Right lobe of liver (tissue), 6 donors: ENCODE results near the gene PCNT. TPM values are rescaled to one million over a fixed set of nuclear protein-coding genes. Genes with fewer than 3 reads are reported as not detected.

Source experiments
- ATAC-seq, 4 donors: fragments of 200-7000 bp; cut with Tn5 transposase; one replicate each; pipeline ENCODE4 v1.9.1; 2020; ENCODE audit warnings: mild to moderate bottlenecking in 4 of 4, moderate library complexity in 4 of 4
- DNase-seq, 3 donors: peaks; one replicate each; pipeline ENCODE4 v3.0.0-alpha.2; 2020
- H3K27ac ChIP-seq, 3 donors: fragments of 200-600 bp; one replicate each; pipeline ENCODE4 v1.8.0; 2022
- H3K27me3 ChIP-seq, 2 donors: fragments of 200-600 bp; one replicate each; pipeline ENCODE4 v1.8.0; 2022
- H3K36me3 ChIP-seq, 4 donors: fragments of 200-600 bp; sonication (generic) in 1 of 4; one replicate each; pipeline versions ENCODE4 v1.5.1 to v1.8.0; 2017 to 2022; ENCODE audit warnings: control low read depth in 1 of 4
- H3K4me1 ChIP-seq, 4 donors: fragments of 200-600 bp; sonication (generic) in 1 of 4; one replicate each; pipeline versions ENCODE4 v1.5.1 to v1.8.0; 2017 to 2022; ENCODE audit warnings: control low read depth in 1 of 4
- H3K4me3 ChIP-seq, 3 donors: fragments of 200-600 bp; one replicate each; pipeline ENCODE4 v1.8.0; 2022
- H3K9me3 ChIP-seq, 4 donors: fragments of 200-600 bp; sonication (generic) in 1 of 4; one replicate each; pipeline versions ENCODE4 v1.5.1 to v1.8.0; 2017 to 2022; ENCODE audit warnings: control low read depth in 1 of 4
- CTCF ChIP-seq, 4 donors: fragments of 200-600 bp in 3 of 4; fragments of 450-650 bp in 1 of 4; IDR thresholded peaks; one replicate each; pipeline versions ENCODE4 v1.5.1 to v1.8.0; 2016 to 2022; ENCODE audit warnings: antibody characterized with exemption in 4 of 4, mild to moderate bottlenecking in 2 of 4
- POLR2A ChIP-seq: fragments of 450-650 bp; IDR thresholded peaks from one replicate; pipeline ENCODE4 v1.6.1; 2017; ENCODE audit warnings: antibody characterized with exemption, mild to moderate bottlenecking
- WGBS: methylation state at CpG from one replicate; pipeline ENCODE4 v1.1.6; 2018; ENCODE audit warnings: low coverage, low lambda C conversion rate; ENCODE audit not compliant: insufficient coverage; ENCODE audit errors: missing lambda C conversion rate; 5-methylcytosine and 5-hydroxymethylcytosine counted together
- intact Hi-C, 2 donors: fragments of 100-400 bp; cut with DNase I; formaldehyde crosslinking; loops; one replicate each; pipeline versions ENCODE4 v1.11.2 to v1.14.1; 2022
- total RNA-seq, 6 experiments: library from RNA; depleted of rRNA in 2 of 6; stranded (reverse); fragments of >200 nt in 2 of 6; fragmentation: NEBNext Ultra II Directional in 3 of 6; extraction: Animal tissue kit (Norgen Biotek cat#: 25700) in 3 of 6; gene quantifications; one replicate each; pipeline versions ENCODE4 v1.1.0 to v1.2.4, GENCODE V29; 2016 to 2023
- donor health status: DM: no; HTN: yes; CAD: no.
- donor health status: DM: no; HTN: no; CAD: no.
- donor health status: DM: no; HTN: no; CAD: no.
- donor health status: DM: no; HTN: yes; CAD: no.
- donor health status: DM: no; HTN: yes; CAD: no.

Gene PCNT
- total RNA-seq, 6 experiments from 2014 or later: 9.9 to 18.2 (median 14.1) TPM

GRCh38 chr21:46393941-46394594 is 70.1 kb downstream of the PCNT start:
- H3K27ac ChIP-seq: peak overlapping the region; percentile 89 to 98 (median 98)
- no peaks in the 10 kb centered on the region for H3K27me3 ChIP-seq
- H3K4me3 ChIP-seq: peak overlapping the region in 1 of 3 donors; percentile 14
- intact Hi-C loops: no loop called here
- ATAC-seq (peak; percentile 80 to 88 (median 86)), DNase-seq (peak; percentile 49 to 82 (median 79))
- TF ChIP-seq POLR2A (peak; percentile 20), CTCF (IDR thresholded peaks at IDR 0.05) (no peak)
- H3K9me3 ChIP-seq: no peaks in the 10 kb centered on the region
- peaks cover 0 to 20% (median 7%) of the 10 kb centered on the region in 4 donors for H3K4me1 ChIP-seq
- peaks cover 0 to 16% (median 6%) of the 10 kb centered on the region in 4 donors for H3K36me3 ChIP-seq
- 15% methylated on average over 13 of the region's 27 CpGs for WGBS

- Histone ChIP-seq H3K9me3 (no peaks in the 10 kb centered on the region), H3K27ac (peak overlapping the region; percentile 89 to 98 (median 98)), H3K36me3 (peaks cover 0 to 15% (median 6%) of the 10 kb centered on the region in 4 donors), H3K4me3 (no peak overlapping the region), H3K4me1 (peaks cover 0 to 20% (median 7%) of the 10 kb centered on the region in 4 donors), H3K27me3 (no peaks in the 10 kb centered on the region)
- WGBS: 39% methylated on average over 7 of the region's 13 CpGs
- TF ChIP-seq POLR2A (no peak), CTCF (IDR thresholded peaks at IDR 0.05) (peak in 1 of 4 donors; percentile 23)
- intact Hi-C loops: no loop called here
- ATAC-seq (peak; percentile 50 to 71 (median 55)), DNase-seq (peak; percentile 54 to 70 (median 66))
Measured at GRCh38 chr21:46394595-46395104, 70.7 kb downstream of the PCNT start.

GRCh38 chr21:46397211-46397905 is 73.4 kb downstream of the PCNT start:
- intact Hi-C loops: no loop called here
- peaks cover 0 to 20% (median 7%) of the 10 kb centered on the region in 4 donors for H3K4me1 ChIP-seq
- no peaks in the 10 kb centered on the region for H3K9me3 ChIP-seq
- ATAC-seq (no peak), DNase-seq (peak in 1 of 3 donors; percentile 35)
- H3K36me3 ChIP-seq: peaks cover 0 to 19% (median 11%) of the 10 kb centered on the region in 4 donors
- H3K27me3 ChIP-seq: no peaks in the 10 kb centered on the region
- no peak overlapping the region for H3K27ac ChIP-seq
- TF ChIP-seq CTCF (IDR thresholded peaks at IDR 0.05): no peak
- no peak for TF ChIP-seq POLR2A
- no peak overlapping the region for H3K4me3 ChIP-seq
- WGBS: 72% methylated on average over 7 of the region's 21 CpGs

- TF ChIP-seq POLR2A: no peak
- no peak for TF ChIP-seq CTCF (IDR thresholded peaks at IDR 0.05)
- H3K27ac ChIP-seq: no peak overlapping the region
- peaks cover 0 to 24% (median 14%) of the 10 kb centered on the region in 4 donors for H3K36me3 ChIP-seq
- intact Hi-C loops: no loop called here
- H3K4me3 ChIP-seq: no peak overlapping the region
- DNase-seq (peak in 1 of 3 donors; percentile 43), ATAC-seq (no peak)
- H3K4me1 ChIP-seq: peaks cover 0 to 19% (median 6%) of the 10 kb centered on the region in 4 donors
- H3K9me3 ChIP-seq: no peaks in the 10 kb centered on the region
- 98% methylated on average over 14 of the region's 22 CpGs for WGBS
- H3K27me3 ChIP-seq: no peaks in the 10 kb centered on the region
Measured at GRCh38 chr21:46397993-46398392, 74.0 kb downstream of the PCNT start.
